IMR-90 (cell line): ENCODE results near the gene PLPP7. TPM values are rescaled to one million over a fixed set of nuclear protein-coding genes. Genes with fewer than 3 reads are reported as not detected.

ENCODE experiments used
- ATAC-seq: fragments of 200-7000 bp; cut with Tn5 transposase; 2 replicates; pipeline ENCODE4 v1.9.1; 2020; ENCODE audit warnings: low read depth, mild to moderate bottlenecking, moderate library complexity
- BruUV-seq: library from RNA; stranded (reverse); fragments of 400-500 nt; replicated peaks from 2 replicates; lab custom pipeline; 2021; lab: Mats Ljungman, UMichigan
- CTCF ChIA-PET: fragments of 300-600 bp; formaldehyde crosslinking; extraction: SDS; loops from one replicate; lab custom pipeline; 2021; ENCODE audit warnings: antibody characterized with exemption; lab: Yijun Ruan, JAX
- POLR2A ChIA-PET: fragments of 300-600 bp; sonication (Branson Sonifier 250); formaldehyde crosslinking; loops from one replicate; lab custom pipeline; 2022; ENCODE audit warnings: antibody characterized with exemption; ENCODE audit not compliant: unreplicated experiment; lab: Charles Lee
- DNase-seq: peaks from one replicate; pipeline ENCODE4 v3.0.0; 2013
- H2AFZ ChIP-seq: replicated peaks from 2 replicates; pipeline ENCODE3; 2013; ENCODE audit warnings: low read length, mild to moderate bottlenecking; ENCODE audit not compliant: poor library complexity
- H2AK5ac ChIP-seq: 2 replicates; pipeline ENCODE4 v1.6.1; 2013; ENCODE audit warnings: low read depth, low read length, inconsistent platforms
- H2AK9ac ChIP-seq: replicated peaks from 2 replicates; pipeline ENCODE3; 2013; ENCODE audit warnings: mild to moderate bottlenecking, low read depth, low read length, moderate library complexity; ENCODE audit not compliant: poor library complexity
- H2BK120ac ChIP-seq: 2 replicates; pipeline ENCODE4 v1.6.1; 2013; ENCODE audit warnings: low read depth, low read length, inconsistent platforms
- H2BK15ac ChIP-seq: 3 replicates; pipeline ENCODE4 v1.6.1; 2013; ENCODE audit warnings: low read depth, low read length, inconsistent platforms
- H2BK20ac ChIP-seq: 2 replicates; pipeline ENCODE4 v1.6.1; 2013; ENCODE audit warnings: low read depth, mild to moderate bottlenecking, inconsistent platforms, low read length, moderate library complexity
- H2BK5ac ChIP-seq: 2 replicates; pipeline ENCODE4 v1.6.1; 2013; ENCODE audit warnings: mild to moderate bottlenecking, low read depth, low read length, inconsistent platforms; ENCODE audit not compliant: poor library complexity, severe bottlenecking
- H3K14ac ChIP-seq: replicated peaks from 2 replicates; pipeline ENCODE4 v1.6.1; 2013; ENCODE audit warnings: low read depth, low read length, inconsistent platforms
- H3K18ac ChIP-seq: 2 replicates; pipeline ENCODE4 v1.6.1; 2013; ENCODE audit warnings: low read depth, low read length, control low read depth
- H3K23ac ChIP-seq: 2 replicates; pipeline ENCODE4 v1.6.1; 2013; ENCODE audit warnings: low read depth, low read length, inconsistent platforms
- H3K27ac ChIP-seq: 2 replicates; pipeline ENCODE4 v1.5.1; 2013; ENCODE audit warnings: mild to moderate bottlenecking, control low read depth, low read length; ENCODE audit not compliant: insufficient read depth
- H3K27me3 ChIP-seq: 2 replicates; pipeline ENCODE4 v1.6.1; 2013; ENCODE audit warnings: low read length; ENCODE audit not compliant: control insufficient read depth, insufficient read depth
- H3K36me3 ChIP-seq: 2 replicates; pipeline ENCODE4 v1.6.1; 2013; ENCODE audit warnings: low read length, mixed read lengths; ENCODE audit not compliant: control insufficient read depth, insufficient read depth
- H3K4ac ChIP-seq: 2 replicates; pipeline ENCODE4 v1.6.1; 2013; ENCODE audit warnings: low read depth, low read length, inconsistent platforms
- H3K4me1 ChIP-seq: 2 replicates; pipeline ENCODE4 v1.6.1; 2013; ENCODE audit warnings: low read length, mixed read lengths; ENCODE audit not compliant: control insufficient read depth, insufficient read depth
- H3K4me2 ChIP-seq: 2 replicates; pipeline ENCODE4 v1.6.1; 2013; ENCODE audit warnings: low read depth, mild to moderate bottlenecking, control low read depth, low read length, moderate library complexity
- H3K4me3 ChIP-seq: 2 replicates; pipeline ENCODE4 v1.5.1; 2013; ENCODE audit warnings: low read depth, mild to moderate bottlenecking, control low read depth, low read length, moderate library complexity; ENCODE audit not compliant: insufficient read depth
- H3K56ac ChIP-seq: 2 replicates; pipeline ENCODE4 v1.6.1; 2013; ENCODE audit warnings: low read length, inconsistent platforms; ENCODE audit not compliant: insufficient read depth; ENCODE audit errors: extremely low read depth
- H3K79me1 ChIP-seq, 2 experiments: 2 replicates each; pipeline ENCODE4 v1.6.1; 2013; ENCODE audit warnings: low read length in 2 of 2, inconsistent platforms in 1 of 2, low read depth in 1 of 2
- H3K9ac ChIP-seq: 2 replicates; pipeline ENCODE4 v1.6.1; 2013; ENCODE audit warnings: low read depth, low read length, control low read depth
- H3K9me1 ChIP-seq: 2 replicates; pipeline ENCODE4 v1.6.1; 2013; ENCODE audit warnings: low read length, inconsistent platforms; ENCODE audit not compliant: insufficient read depth
- H3K9me3 ChIP-seq: 2 replicates; pipeline ENCODE4 v1.6.1; 2013; ENCODE audit warnings: low read length; ENCODE audit not compliant: control insufficient read depth, insufficient read depth
- H4K20me1 ChIP-seq: 2 replicates; pipeline ENCODE4 v1.6.1; 2013; ENCODE audit warnings: low read length, inconsistent platforms; ENCODE audit not compliant: insufficient read depth
- H4K5ac ChIP-seq: 2 replicates; pipeline ENCODE4 v1.6.1; 2013; ENCODE audit warnings: mild to moderate bottlenecking, low read depth, low read length, control low read depth
- H4K8ac ChIP-seq, 2 experiments: 2 replicates each; pipeline ENCODE4 v1.6.1; 2013; ENCODE audit warnings: low read depth in 2 of 2, low read length in 2 of 2, control low read depth in 1 of 2, inconsistent platforms in 1 of 2
- H4K91ac ChIP-seq: 2 replicates; pipeline ENCODE4 v1.6.1; 2013; ENCODE audit warnings: low read depth, low read length, inconsistent platforms; ENCODE audit not compliant: insufficient read depth
- BHLHE40 ChIP-seq: fragments of 150-350 bp; IDR thresholded peaks from 2 replicates; pipeline ENCODE4 v1.6.1; 2016; ENCODE audit warnings: mild to moderate bottlenecking, low read depth, low read length
- CEBPB ChIP-seq: IDR thresholded peaks from 2 replicates; pipeline ENCODE4 v1.6.1; 2012; ENCODE audit warnings: low read depth, low read length, improper control_type of control experiment
- CHD1 ChIP-seq: IDR thresholded peaks from 2 replicates; pipeline ENCODE4 v1.6.1; 2012; ENCODE audit warnings: low read depth, low read length, improper control_type of control experiment
- CTCF ChIP-seq: conservative IDR thresholded peaks from 2 replicates; pipeline ENCODE4 v1.5.1; 2012; ENCODE audit warnings: mild to moderate bottlenecking, low read depth, low read length, improper control_type of control experiment
- ELK1 ChIP-seq: fragments of 150-350 bp; IDR thresholded peaks from 2 replicates; pipeline ENCODE4 v1.6.1; 2016; ENCODE audit warnings: low read depth, mild to moderate bottlenecking, low read length, moderate library complexity, borderline replicate concordance
- FOS ChIP-seq: fragments of 150-350 bp; IDR thresholded peaks from 2 replicates; pipeline ENCODE4 v1.6.1; 2016; ENCODE audit warnings: low read depth, low read length
- MAFK ChIP-seq: IDR thresholded peaks from 2 replicates; pipeline ENCODE4 v1.6.1; 2012; ENCODE audit warnings: low read depth, low read length, improper control_type of control experiment
- MAZ ChIP-seq: IDR thresholded peaks from 2 replicates; pipeline ENCODE4 v1.6.1; 2012; ENCODE audit warnings: low read depth, mild to moderate bottlenecking, low read length, improper control_type of control experiment, moderate library complexity, borderline replicate concordance
- MXI1 ChIP-seq: IDR thresholded peaks from 2 replicates; pipeline ENCODE4 v1.6.1; 2012; ENCODE audit warnings: low read depth, mild to moderate bottlenecking, low read length, moderate library complexity, borderline replicate concordance
- NFE2L2 ChIP-seq: fragments of 150-350 bp; IDR thresholded peaks from 2 replicates; pipeline ENCODE4 v1.6.1; 2016; ENCODE audit warnings: low read depth, mild to moderate bottlenecking, low read length
- POLR2A ChIP-seq: IDR thresholded peaks from 2 replicates; pipeline ENCODE4 v1.6.1; 2012; ENCODE audit warnings: mild to moderate bottlenecking, low read depth, low read length
- RAD21 ChIP-seq: IDR thresholded peaks from 2 replicates; pipeline ENCODE4 v1.6.1; 2012; ENCODE audit warnings: low read length, improper control_type of control experiment
- RCOR1 ChIP-seq: IDR thresholded peaks from 2 replicates; pipeline ENCODE4 v1.6.1; 2012; ENCODE audit warnings: mild to moderate bottlenecking, low read length, improper control_type of control experiment; ENCODE audit not compliant: insufficient replicate concordance
- RFX5 ChIP-seq: IDR thresholded peaks from 2 replicates; pipeline ENCODE4 v1.8.0; 2012; ENCODE audit warnings: low read depth, mild to moderate bottlenecking, low read length, moderate library complexity
- SMC3 ChIP-seq: fragments of 150-350 bp; IDR thresholded peaks from 2 replicates; pipeline ENCODE4 v1.6.1; 2016; ENCODE audit warnings: low read depth, mild to moderate bottlenecking, antibody characterized with exemption, low read length, moderate library complexity
- USF2 ChIP-seq: fragments of 150-350 bp; IDR thresholded peaks from 2 replicates; pipeline ENCODE4 v1.6.1; 2017; ENCODE audit warnings: mild to moderate bottlenecking, antibody characterized with exemption, low read length, low read depth
- WGBS, 2 experiments: methylation state at CpG; one replicate each; pipeline versions ENCODE4 v1.1.5 to v1.1.7; 2013; ENCODE audit warnings: missing lambda C conversion rate in 2 of 2; ENCODE audit not compliant: insufficient read length in 1 of 2; ENCODE audit errors: extremely low coverage in 2 of 2; 5-methylcytosine and 5-hydroxymethylcytosine counted together
- dilution Hi-C: fragments of 300-500 bp; cut with HindIII; formaldehyde crosslinking; loops from one replicate; pipeline ENCODE4 v1.14.3; 2018; ENCODE audit warnings: low sequenced_read_pairs; ENCODE audit not compliant: unreplicated experiment
- in situ Hi-C: fragments of 300-500 bp; cut with MboI; formaldehyde crosslinking; loops from 3 replicates; pipeline ENCODE4 v1.14.3; 2019; ENCODE audit warnings: low sequenced_read_pairs, inconsistent platforms, mixed read lengths
- intact Hi-C: fragments of 100-400 bp; cut with micrococcal nuclease; formaldehyde crosslinking; loops from 2 replicates; pipeline ENCODE4 v1.10.0; 2022
- polyA plus RNA-seq, 3 experiments: library from polyadenylated mRNA; depleted of rRNA; stranded (reverse); fragments of >200 nt; gene quantifications; 2 replicates each; pipeline ENCODE4 v1.2.3, GENCODE V29; 2012; ENCODE audit warnings: low replicate concordance in 1 of 3
- total RNA-seq: library from RNA; depleted of rRNA; stranded (reverse); fragments of >200 nt; gene quantifications from 2 replicates; pipeline ENCODE4 v1.2.3, GENCODE V29; 2012

The PLPP7 gene
- total and polyA plus RNA-seq, 2 of the 4 experiments (the other 2 are of a cell fraction) = 0.54 to 1.2 TPM

- no peak overlapping the region for H2BK20ac ChIP-seq
These were observed 18.5 kb downstream of the PLPP7 start for GRCh38 chr9:131307974-131308373.

More at GRCh38 chr9:131307974-131308373, 18.5 kb downstream of the PLPP7 start:
- H3K4me1 ChIP-seq = peaks cover 2% of the 10 kb centered on the region; the same call in 1 of the 2 replicates
- in situ Hi-C loops = no loop called here
- no peak overlapping the region for H4K91ac ChIP-seq
- intact Hi-C loops = no loop called here
- no TSS peak for BruUV-seq
- no peak overlapping the region for H2AFZ ChIP-seq
- no peak overlapping the region for H3K14ac ChIP-seq
- H3K79me1 ChIP-seq = no peaks in the 10 kb centered on the region
- H2AK9ac ChIP-seq = no peak overlapping the region
- peaks cover 15% of the 10 kb centered on the region for H3K27me3 ChIP-seq
- no peak overlapping the region for H2BK15ac ChIP-seq
- no peak overlapping the region for H3K4ac ChIP-seq
- H3K4me2 ChIP-seq = no peak overlapping the region
- 94% methylated on average over 9 of the region's 31 CpGs; no CpG with 5 or more reads in 1 of the 2 experiments for WGBS, 2 experiments
- ChIA-PET CTCF (interaction anchor here (0.6 to 0.7 kb wide), 2 partner anchors 10 to 11 kb away, joined by 3 to 7 read pairs; no protein-coding TSS in a partner anchor), POLR2A (no interaction called here)
- H2BK120ac ChIP-seq = no peak overlapping the region
- no peak overlapping the region for H3K4me3 ChIP-seq
- H3K9me3 ChIP-seq = no peaks in the 10 kb centered on the region
- TF ChIP-seq CHD1 (no peak), POLR2A (no peak), USF2 (no peak), CTCF (no peak), SMC3 (no peak), RCOR1 (no peak), MXI1 (no peak), RAD21 (no peak), RFX5 (no peak), MAZ (no peak), MAFK (no peak), CEBPB (no peak), FOS (no peak), ELK1 (no peak), BHLHE40 (no peak), NFE2L2 (no peak)
- no peak overlapping the region; the same call in 1 of the 2 replicates for H2AK5ac ChIP-seq
- no peaks in the 10 kb centered on the region for H4K20me1 ChIP-seq
- H3K23ac ChIP-seq = no peak overlapping the region
- no peaks in the 10 kb centered on the region for H3K9me1 ChIP-seq
- no peak for ATAC-seq
- dilution Hi-C loops = no loop called here
- H3K18ac ChIP-seq = no peak overlapping the region
- DNase-seq = no peak
- no peak overlapping the region for H4K5ac ChIP-seq
- H2BK5ac ChIP-seq = no peak overlapping the region
- no peak overlapping the region for H3K27ac ChIP-seq
- H3K36me3 ChIP-seq = no peaks in the 10 kb centered on the region
- H4K8ac ChIP-seq = no peak overlapping the region
- no peak overlapping the region for H3K9ac ChIP-seq
- no peak overlapping the region for H3K56ac ChIP-seq
